Progenitor cell of endocrine pancreas (in vitro differentiated cells): ENCODE results near the gene CDH13. TPM values are rescaled to one million over a fixed set of nuclear protein-coding genes. Genes with fewer than 3 reads are reported as not detected.
A peak's percentile ranks its signal among the peaks of the same experiment; 100 is the strongest.

Experiments used
- DNase-seq: peaks from one replicate; pipeline ENCODE4 v3.0.0; 2021; ENCODE audit warnings: low spot score; ENCODE audit not compliant: unreplicated experiment
- H3K27ac Mint-ChIP-seq: 2 replicates; pipeline ENCODE4 v1.8.0; 2021; ENCODE audit warnings: mild to moderate bottlenecking, moderate library complexity, mixed read lengths
- H3K27me3 Mint-ChIP-seq: 2 replicates; pipeline ENCODE4 v1.8.0; 2021; ENCODE audit warnings: mixed read lengths
- H3K36me3 Mint-ChIP-seq: 2 replicates; pipeline ENCODE4 v1.8.0; 2022; ENCODE audit warnings: mixed read lengths; ENCODE audit not compliant: insufficient read depth
- H3K4me1 Mint-ChIP-seq: 2 replicates; pipeline ENCODE4 v1.8.0; 2021; ENCODE audit warnings: low read depth, mixed read lengths
- H3K4me3 Mint-ChIP-seq: 2 replicates; pipeline ENCODE4 v1.8.0; 2021; ENCODE audit warnings: low read depth, mild to moderate bottlenecking, moderate library complexity, mixed read lengths
- H3K9me3 Mint-ChIP-seq: 2 replicates; pipeline ENCODE4 v1.8.0; 2021; ENCODE audit warnings: low read depth, mixed read lengths
- total RNA-seq: library from RNA; stranded (reverse); gene quantifications from 2 replicates; pipeline ENCODE4 v1.2.1, GENCODE V29; 2021
- TF ChIP-seq, protein P1 (sequence below): fragments of 200-600 bp; sonication (generic); IDR thresholded peaks from one replicate; pipeline ENCODE4 v1.5.0; 2021; ENCODE audit warnings: antibody characterized with exemption, mild to moderate bottlenecking; ENCODE audit not compliant: unreplicated experiment

Gene CDH13
- total RNA-seq, 1 donor from 2014 or later, result 0.38 TPM

- TF ChIP-seq, protein P1, sequence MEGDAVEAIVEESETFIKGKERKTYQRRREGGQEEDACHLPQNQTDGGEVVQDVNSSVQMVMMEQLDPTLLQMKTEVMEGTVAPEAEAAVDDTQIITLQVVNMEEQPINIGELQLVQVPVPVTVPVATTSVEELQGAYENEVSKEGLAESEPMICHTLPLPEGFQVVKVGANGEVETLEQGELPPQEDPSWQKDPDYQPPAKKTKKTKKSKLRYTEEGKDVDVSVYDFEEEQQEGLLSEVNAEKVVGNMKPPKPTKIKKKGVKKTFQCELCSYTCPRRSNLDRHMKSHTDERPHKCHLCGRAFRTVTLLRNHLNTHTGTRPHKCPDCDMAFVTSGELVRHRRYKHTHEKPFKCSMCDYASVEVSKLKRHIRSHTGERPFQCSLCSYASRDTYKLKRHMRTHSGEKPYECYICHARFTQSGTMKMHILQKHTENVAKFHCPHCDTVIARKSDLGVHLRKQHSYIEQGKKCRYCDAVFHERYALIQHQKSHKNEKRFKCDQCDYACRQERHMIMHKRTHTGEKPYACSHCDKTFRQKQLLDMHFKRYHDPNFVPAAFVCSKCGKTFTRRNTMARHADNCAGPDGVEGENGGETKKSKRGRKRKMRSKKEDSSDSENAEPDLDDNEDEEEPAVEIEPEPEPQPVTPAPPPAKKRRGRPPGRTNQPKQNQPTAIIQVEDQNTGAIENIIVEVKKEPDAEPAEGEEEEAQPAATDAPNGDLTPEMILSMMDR, result no peak
- no peak for DNase-seq
- no peaks in the 10 kb centered on the region for H3K36me3 Mint-ChIP-seq
- H3K27ac Mint-ChIP-seq, result no peak overlapping the region
- H3K27me3 Mint-ChIP-seq, result peaks cover 19% of the 10 kb centered on the region
- no peaks in the 10 kb centered on the region for H3K4me1 Mint-ChIP-seq
- no peak overlapping the region for H3K4me3 Mint-ChIP-seq
- H3K9me3 Mint-ChIP-seq, result peaks cover under 1% of the 10 kb centered on the region
Measured at GRCh38 chr16:82735186-82735585, 108.4 kb downstream of the CDH13 start.

- no peaks in the 10 kb centered on the region for H3K4me1 Mint-ChIP-seq
- H3K4me3 Mint-ChIP-seq, result no peak overlapping the region
- DNase-seq, result no peak
- H3K27me3 Mint-ChIP-seq, result peaks cover 19% of the 10 kb centered on the region
- H3K27ac Mint-ChIP-seq, result no peak overlapping the region
- no peaks in the 10 kb centered on the region for H3K36me3 Mint-ChIP-seq
- H3K9me3 Mint-ChIP-seq, result no peaks in the 10 kb centered on the region
- TF ChIP-seq, protein P1, result no peak
Measured at GRCh38 chr16:82735673-82736091, 108.9 kb downstream of the CDH13 start.

- H3K9me3 Mint-ChIP-seq, result no peaks in the 10 kb centered on the region
- no peak overlapping the region for H3K27ac Mint-ChIP-seq
Measured at GRCh38 chr16:82736224-82736623, 109.5 kb downstream of the CDH13 start.

GRCh38 chr16:82738699-82739098 lies 111.9 kb downstream of the CDH13 start:
- H3K4me3 Mint-ChIP-seq, result no peak overlapping the region
- TF ChIP-seq, protein P1, result peak; percentile 29
- no peak for DNase-seq
- H3K4me1 Mint-ChIP-seq, result no peaks in the 10 kb centered on the region
- peaks cover 23% of the 10 kb centered on the region for H3K27me3 Mint-ChIP-seq
- no peaks in the 10 kb centered on the region for H3K36me3 Mint-ChIP-seq
- H3K9me3 Mint-ChIP-seq, result no peaks in the 10 kb centered on the region
- no peak overlapping the region for H3K27ac Mint-ChIP-seq

More at GRCh38 chr16:82736224-82736623, 109.5 kb downstream of the CDH13 start:
- no peaks in the 10 kb centered on the region for H3K36me3 Mint-ChIP-seq
- H3K4me3 Mint-ChIP-seq, result no peak overlapping the region
- TF ChIP-seq, protein P1, result no peak
- DNase-seq, result no peak
- no peaks in the 10 kb centered on the region for H3K4me1 Mint-ChIP-seq
- H3K27me3 Mint-ChIP-seq, result peaks cover 23% of the 10 kb centered on the region

DNA sequence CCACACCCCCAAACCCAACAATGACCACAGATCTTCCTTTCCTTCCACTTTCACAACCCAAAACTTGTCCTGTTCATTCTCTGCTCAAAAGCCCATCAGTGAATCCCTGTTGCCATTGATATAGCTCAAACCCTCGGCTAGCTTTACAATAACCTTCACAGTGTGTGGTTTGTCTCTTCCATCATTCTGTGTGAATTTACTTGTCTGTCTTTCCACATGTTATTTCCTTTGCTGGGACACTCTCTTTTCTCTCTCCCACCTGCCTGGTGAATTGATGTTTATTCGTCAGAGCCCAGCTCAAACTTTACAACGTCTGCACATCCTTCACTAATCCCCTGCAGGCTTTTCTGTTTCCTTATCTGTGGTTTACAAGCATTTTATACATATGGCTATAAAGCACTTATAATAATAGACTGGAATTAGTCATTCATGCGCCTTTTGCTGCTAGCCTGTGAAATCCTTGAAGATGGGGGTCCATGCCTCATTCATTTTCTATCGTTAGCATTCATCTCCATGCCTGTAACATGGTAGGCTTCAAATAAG lies 114.4 kb downstream of the CDH13 start:
- DNase-seq, result no peak
- peaks cover 1% of the 10 kb centered on the region for H3K4me1 Mint-ChIP-seq
- H3K27me3 Mint-ChIP-seq, result peaks cover 21% of the 10 kb centered on the region
- TF ChIP-seq, protein P1, result no peak
- H3K9me3 Mint-ChIP-seq, result no peaks in the 10 kb centered on the region
- H3K36me3 Mint-ChIP-seq, result no peaks in the 10 kb centered on the region
- no peak overlapping the region for H3K4me3 Mint-ChIP-seq
- H3K27ac Mint-ChIP-seq, result no peak overlapping the region
